DOHH2 (cell line): ENCODE results near the gene ZNF787.
A peak's percentile ranks its signal among the peaks of the same experiment; 100 is the strongest.

Source experiments
- H3F3A ChIP-seq: fragments of 200-600 bp; sonication (generic), shearing (Covaris generic); 2 replicates; pipeline ENCODE4 v1.6.0; 2016; ENCODE audit warnings: antibody characterized with exemption, mild to moderate bottlenecking; ENCODE audit not compliant: control insufficient read depth, insufficient read depth
- H3K27ac ChIP-seq: fragments of 200-600 bp; sonication (generic); 2 replicates; pipeline ENCODE4 v1.5.1; 2014; ENCODE audit warnings: low read depth, mild to moderate bottlenecking, low read length, moderate library complexity
- H3K27me3 ChIP-seq: fragments of 200-600 bp; sonication (generic); 2 replicates; pipeline ENCODE4 v1.6.1; 2014; ENCODE audit warnings: mild to moderate bottlenecking, low read length, mixed read lengths; ENCODE audit not compliant: control insufficient read depth
- H3K36me3 ChIP-seq: fragments of 200-600 bp; sonication (generic); 2 replicates; pipeline ENCODE4 v1.6.1; 2014; ENCODE audit warnings: mild to moderate bottlenecking, low read length, moderate library complexity, mixed read lengths; ENCODE audit not compliant: control insufficient read depth
- H3K4me1 ChIP-seq: fragments of 200-600 bp; sonication (generic); 2 replicates; pipeline ENCODE4 v1.6.1; 2014; ENCODE audit warnings: mild to moderate bottlenecking, low read length, mixed read lengths; ENCODE audit not compliant: control insufficient read depth
- H3K4me2 ChIP-seq: fragments of 200-600 bp; sonication (generic); 2 replicates; pipeline ENCODE4 v1.6.0; 2014; ENCODE audit warnings: mild to moderate bottlenecking, low read length, moderate library complexity
- H3K4me3 ChIP-seq: fragments of 200-600 bp; sonication (generic); 2 replicates; pipeline ENCODE4 v1.5.1; 2014; ENCODE audit warnings: mild to moderate bottlenecking, low read length, mixed read lengths
- H3K79me2 ChIP-seq: fragments of 200-600 bp; sonication (generic); 2 replicates; pipeline ENCODE4 v1.6.1; 2014; ENCODE audit warnings: mild to moderate bottlenecking, low read length, mixed read lengths; ENCODE audit not compliant: control insufficient read depth
- H3K9me2 ChIP-seq: fragments of 200-600 bp; sonication (generic); replicated peaks from 2 replicates; pipeline ENCODE4 v1.6.1; 2014; ENCODE audit warnings: mild to moderate bottlenecking, low read length, mixed read lengths; ENCODE audit not compliant: control insufficient read depth
- H3K9me3 ChIP-seq: fragments of 200-600 bp; sonication (generic); 2 replicates; pipeline ENCODE4 v1.6.1; 2014; ENCODE audit warnings: antibody characterized with exemption, low read length, mixed read lengths; ENCODE audit not compliant: control insufficient read depth, insufficient read depth
- H4K20me1 ChIP-seq: fragments of 200-600 bp; sonication (generic); 2 replicates; pipeline ENCODE4 v1.6.0; 2014; ENCODE audit warnings: low read depth, mild to moderate bottlenecking, antibody characterized with exemption, low read length, moderate library complexity; ENCODE audit not compliant: control insufficient read depth, insufficient read depth
- CTCF ChIP-seq: fragments of 200-600 bp; sonication (generic); IDR thresholded peaks from one replicate; pipeline ENCODE4 v1.5.1; 2014; ENCODE audit warnings: antibody characterized with exemption, mild to moderate bottlenecking, low read depth, low read length; ENCODE audit not compliant: poor library complexity, severe bottlenecking
- EZH2phosphoT487 ChIP-seq: fragments of 200-600 bp; sonication (generic); IDR thresholded peaks from 2 replicates; pipeline ENCODE4 v1.6.1; 2017; ENCODE audit warnings: borderline replicate concordance, mild to moderate bottlenecking, antibody characterized with exemption, low read length, moderate library complexity, mixed read lengths

Gene ZNF787

GRCh38 chr19:56121180-56122167 is at the start of gene ZNF787:
TSS of gene ZNF787 (minus strand) at chr19:56121295. CDS start at chr19:56103217, 18,078 bp downstream.
- Histone ChIP-seq H3K79me2 (peaks cover 42% of the 10 kb centered on the region), H3K4me2 (peak within 1 kb of the TSS; percentile 87), H3K4me1 (peaks cover 34% of the 10 kb centered on the region), H3K9me2 (no peaks in the 10 kb centered on the region), H3K27me3 (no peaks in the 10 kb centered on the region), H3K27ac (peak within 1 kb of the TSS; percentile 83), H3F3A (no peaks in the 10 kb centered on the region), H3K9me3 (no peaks in the 10 kb centered on the region), H3K4me3 (peak within 1 kb of the TSS; percentile 88), H3K36me3 (peaks cover 32% of the 10 kb centered on the region), H4K20me1 (0 out of 2 replicates have a peak, but pooled peaks cover 2% of the 10 kb centered on the region)
- no peak for TF ChIP-seq EZH2phosphoT487
- no peak for TF ChIP-seq CTCF

- TF ChIP-seq EZH2phosphoT487 (no peak), CTCF (no peak)
- no peak overlapping the region for H3K27ac ChIP-seq
Measured at GRCh38 chr19:56170261-56170660, 49.2 kb upstream of the ZNF787 start.

GRCh38 chr19:56167064-56167578 is 46.0 kb upstream of the ZNF787 start:
- peaks cover 3% of the 10 kb centered on the region; the same call in 1 of the 2 replicates for H3K4me1 ChIP-seq
- no peaks in the 10 kb centered on the region for H3K27me3 ChIP-seq
- H3K4me3 ChIP-seq: no peak overlapping the region
- no peaks in the 10 kb centered on the region for H3K79me2 ChIP-seq
- H3K27ac ChIP-seq: no peak overlapping the region
- no peaks in the 10 kb centered on the region for H3K9me3 ChIP-seq
- no peaks in the 10 kb centered on the region for H3K36me3 ChIP-seq
- TF ChIP-seq CTCF (no peak), EZH2phosphoT487 (no peak)
- no peaks in the 10 kb centered on the region for H4K20me1 ChIP-seq
- no peak overlapping the region for H3K4me2 ChIP-seq
- H3F3A ChIP-seq: no peaks in the 10 kb centered on the region
- H3K9me2 ChIP-seq: no peaks in the 10 kb centered on the region

More at GRCh38 chr19:56170261-56170660, 49.2 kb upstream of the ZNF787 start:
- H3K4me1 ChIP-seq: peaks cover 3% of the 10 kb centered on the region; the same call in 1 of the 2 replicates
- H3K9me2 ChIP-seq: no peaks in the 10 kb centered on the region
- no peaks in the 10 kb centered on the region for H4K20me1 ChIP-seq
- no peaks in the 10 kb centered on the region for H3K36me3 ChIP-seq
- no peak overlapping the region for H3K4me2 ChIP-seq
- H3K9me3 ChIP-seq: no peaks in the 10 kb centered on the region
- no peaks in the 10 kb centered on the region for H3K27me3 ChIP-seq
- H3K4me3 ChIP-seq: no peak overlapping the region
- H3F3A ChIP-seq: no peaks in the 10 kb centered on the region
- no peaks in the 10 kb centered on the region for H3K79me2 ChIP-seq
